IPS-18a (cell line): ENCODE results near the gene SLC45A3.

ENCODE experiments used
- H3K27ac ChIP-seq: one replicate; pipeline ENCODE4 v1.5.1; 2013; ENCODE audit warnings: low read length
- H3K27me3 ChIP-seq: one replicate; pipeline ENCODE4 v1.6.1; 2013; ENCODE audit warnings: mild to moderate bottlenecking, low read length; ENCODE audit not compliant: control insufficient read depth, insufficient read depth
- H3K36me3 ChIP-seq: one replicate; pipeline ENCODE4 v1.6.1; 2013; ENCODE audit warnings: low read depth, low read length; ENCODE audit not compliant: control insufficient read depth
- H3K4me1 ChIP-seq: one replicate; pipeline ENCODE4 v1.6.1; 2013; ENCODE audit warnings: low read depth, low read length; ENCODE audit not compliant: control insufficient read depth
- H3K4me3 ChIP-seq: one replicate; pipeline ENCODE4 v1.5.1; 2013; ENCODE audit warnings: low read length
- H3K9ac ChIP-seq: one replicate; pipeline ENCODE4 v1.6.1; 2013; ENCODE audit warnings: mild to moderate bottlenecking, low read length, moderate library complexity
- H3K9me3 ChIP-seq: one replicate; pipeline ENCODE4 v1.6.1; 2013; ENCODE audit warnings: low read depth, low read length; ENCODE audit not compliant: control insufficient read depth

Gene SLC45A3

GRCh38 chr1:205711105-205712048, 31.1 kb upstream of the SLC45A3 start:
- H3K9ac ChIP-seq, result no peak overlapping the region
- no peak overlapping the region for H3K4me3 ChIP-seq
- peaks cover 17% of the 10 kb centered on the region for H3K36me3 ChIP-seq
- H3K27ac ChIP-seq, result no peak overlapping the region
- H3K27me3 ChIP-seq, result no peaks in the 10 kb centered on the region
- H3K4me1 ChIP-seq, result no peaks in the 10 kb centered on the region
- H3K9me3 ChIP-seq, result no peaks in the 10 kb centered on the region

- no peak overlapping the region for H3K9ac ChIP-seq
- H3K36me3 ChIP-seq, result peaks cover 7% of the 10 kb centered on the region
- H3K4me1 ChIP-seq, result no peaks in the 10 kb centered on the region
- no peaks in the 10 kb centered on the region for H3K27me3 ChIP-seq
- no peaks in the 10 kb centered on the region for H3K9me3 ChIP-seq
- no peak overlapping the region for H3K27ac ChIP-seq
- no peak overlapping the region for H3K4me3 ChIP-seq
Observed at GRCh38 chr1:205710201-205711062, 30.1 kb upstream of the SLC45A3 start.

GRCh38 chr1:205709640-205710039, 29.3 kb upstream of the SLC45A3 start:
- Histone ChIP-seq H3K27ac (no peak overlapping the region), H3K36me3 (peaks cover 4% of the 10 kb centered on the region), H3K9ac (no peak overlapping the region), H3K4me1 (no peaks in the 10 kb centered on the region), H3K27me3 (no peaks in the 10 kb centered on the region), H3K9me3 (no peaks in the 10 kb centered on the region), H3K4me3 (no peak overlapping the region)

GRCh38 chr1:205709059-205709398, 28.7 kb upstream of the SLC45A3 start:
- H3K27ac ChIP-seq, result no peak overlapping the region

GRCh38 chr1:205706601-205707502, 26.5 kb upstream of the SLC45A3 start:
- no peak overlapping the region for H3K4me3 ChIP-seq
- no peaks in the 10 kb centered on the region for H3K9me3 ChIP-seq
- no peak overlapping the region for H3K27ac ChIP-seq
- peaks cover 4% of the 10 kb centered on the region for H3K36me3 ChIP-seq
- H3K9ac ChIP-seq, result no peak overlapping the region
- no peaks in the 10 kb centered on the region for H3K4me1 ChIP-seq
- H3K27me3 ChIP-seq, result no peaks in the 10 kb centered on the region

More at GRCh38 chr1:205709059-205709398, 28.7 kb upstream of the SLC45A3 start:
- H3K4me1 ChIP-seq, result no peaks in the 10 kb centered on the region
- no peak overlapping the region for H3K9ac ChIP-seq
- H3K4me3 ChIP-seq, result no peak overlapping the region
- no peaks in the 10 kb centered on the region for H3K27me3 ChIP-seq
- no peaks in the 10 kb centered on the region for H3K9me3 ChIP-seq
- peaks cover 4% of the 10 kb centered on the region for H3K36me3 ChIP-seq

- no peaks in the 10 kb centered on the region for H3K27me3 ChIP-seq
- no peaks in the 10 kb centered on the region for H3K9me3 ChIP-seq
- no peaks in the 10 kb centered on the region for H3K36me3 ChIP-seq
- H3K27ac ChIP-seq, result no peak overlapping the region
- peaks cover 12% of the 10 kb centered on the region for H3K4me1 ChIP-seq
- no peak overlapping the region for H3K4me3 ChIP-seq
- no peak overlapping the region for H3K9ac ChIP-seq
Observed at GRCh38 chr1:205704903-205705302, 24.6 kb upstream of the SLC45A3 start.

GRCh38 chr1:205703072-205703471, 22.8 kb upstream of the SLC45A3 start:
- peaks cover 12% of the 10 kb centered on the region for H3K4me1 ChIP-seq
- H3K36me3 ChIP-seq, result no peaks in the 10 kb centered on the region
- no peak overlapping the region for H3K27ac ChIP-seq
- no peak overlapping the region for H3K9ac ChIP-seq
- H3K4me3 ChIP-seq, result no peak overlapping the region
- no peaks in the 10 kb centered on the region for H3K27me3 ChIP-seq
- no peaks in the 10 kb centered on the region for H3K9me3 ChIP-seq

GRCh38 chr1:205701891-205702290, 21.6 kb upstream of the SLC45A3 start:
- Histone ChIP-seq H3K9me3 (no peaks in the 10 kb centered on the region), H3K4me3 (no peak overlapping the region), H3K36me3 (no peaks in the 10 kb centered on the region), H3K27ac (no peak overlapping the region), H3K27me3 (no peaks in the 10 kb centered on the region), H3K9ac (no peak overlapping the region), H3K4me1 (peaks cover 12% of the 10 kb centered on the region)

GRCh38 chr1:205701420-205701819, 21.1 kb upstream of the SLC45A3 start:
- Histone ChIP-seq H3K4me1 (peaks cover 12% of the 10 kb centered on the region), H3K9ac (no peak overlapping the region), H3K4me3 (no peak overlapping the region), H3K27me3 (no peaks in the 10 kb centered on the region), H3K36me3 (no peaks in the 10 kb centered on the region), H3K27ac (no peak overlapping the region), H3K9me3 (no peaks in the 10 kb centered on the region)

GRCh38 chr1:205700865-205701401, 20.6 kb upstream of the SLC45A3 start:
- H3K27ac ChIP-seq, result no peak overlapping the region
- H3K4me1 ChIP-seq, result peaks cover 12% of the 10 kb centered on the region
- H3K4me3 ChIP-seq, result no peak overlapping the region
- H3K9ac ChIP-seq, result no peak overlapping the region
- no peaks in the 10 kb centered on the region for H3K9me3 ChIP-seq
- no peaks in the 10 kb centered on the region for H3K27me3 ChIP-seq
- H3K36me3 ChIP-seq, result no peaks in the 10 kb centered on the region

GRCh38 chr1:205699416-205699815, 19.1 kb upstream of the SLC45A3 start:
- Histone ChIP-seq H3K27ac (no peak overlapping the region), H3K9me3 (no peaks in the 10 kb centered on the region), H3K4me3 (no peak overlapping the region), H3K4me1 (peaks cover 12% of the 10 kb centered on the region), H3K36me3 (no peaks in the 10 kb centered on the region), H3K9ac (no peak overlapping the region), H3K27me3 (no peaks in the 10 kb centered on the region)
